DLD1 (cell line): ENCODE results near the gene PROX1.

Source experiments
- in situ Hi-C: cut with HindIII; loops from 2 replicates; pipeline ENCODE4 v1.10.0; 2017; ENCODE audit warnings: low sequenced_read_pairs

PROX1 gene

DNA sequence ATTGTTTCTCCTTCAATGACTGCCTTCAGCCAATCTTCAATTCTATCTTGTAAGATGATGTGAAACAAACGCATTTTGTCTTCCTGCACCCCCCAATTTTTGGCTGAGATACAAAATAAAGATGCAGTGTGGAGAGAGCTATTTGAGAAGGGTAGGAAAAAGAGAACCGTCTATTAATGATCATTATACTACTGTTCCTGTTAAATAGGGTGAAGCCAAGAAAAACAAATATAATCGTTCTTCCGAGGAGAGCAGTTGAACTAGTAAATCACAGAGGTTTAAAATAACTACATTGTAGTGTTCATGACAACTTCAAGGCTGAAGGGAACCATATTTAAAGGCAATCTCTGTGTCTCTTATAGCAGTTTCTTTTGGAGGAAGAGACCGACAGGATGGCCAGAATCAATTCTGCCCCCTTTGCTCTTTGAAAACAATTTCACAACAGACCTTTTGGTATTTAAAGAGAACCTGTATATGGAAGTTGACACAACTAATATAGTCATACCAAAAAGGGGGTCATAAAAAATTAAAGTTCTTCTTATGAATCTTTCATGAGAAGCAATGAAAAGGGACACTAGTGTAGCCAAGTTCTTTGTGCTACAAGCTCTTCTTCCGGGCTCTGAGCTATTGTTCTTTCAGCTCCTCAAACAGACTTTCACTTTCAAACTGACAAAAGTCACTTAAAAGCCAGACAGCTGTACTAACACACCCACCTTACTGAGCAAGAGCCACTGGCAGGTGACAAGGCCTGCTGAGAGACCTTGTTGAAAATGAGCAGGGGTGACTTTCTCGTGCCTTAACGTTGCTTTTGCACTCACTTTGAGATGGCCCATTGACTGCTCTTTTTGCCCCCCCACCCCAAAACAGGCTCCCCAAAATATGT, 30.9 kb downstream of the PROX1 start:
- in situ Hi-C loops = no loop called here

DNA sequence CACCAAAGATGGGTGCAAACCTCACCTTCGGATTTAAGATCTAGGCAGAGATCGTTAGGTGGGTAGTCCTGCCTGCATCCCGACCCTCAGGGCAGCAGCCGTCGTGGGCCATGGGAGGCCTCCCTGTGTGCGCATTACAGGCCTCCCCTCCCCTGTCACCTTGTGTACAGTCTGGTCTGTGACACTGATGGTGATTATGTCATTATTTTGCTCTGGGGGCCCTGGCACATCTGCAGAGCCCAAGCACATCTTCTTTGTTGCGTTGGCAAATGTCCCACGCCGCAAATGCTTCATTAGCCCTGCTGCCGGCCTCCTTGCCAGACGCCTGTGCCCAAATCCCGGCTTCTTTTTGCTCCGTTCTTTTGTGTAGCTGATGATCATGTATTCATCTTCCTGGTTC, 31.7 kb downstream of the PROX1 start:
- in situ Hi-C loops = no loop called here

DNA sequence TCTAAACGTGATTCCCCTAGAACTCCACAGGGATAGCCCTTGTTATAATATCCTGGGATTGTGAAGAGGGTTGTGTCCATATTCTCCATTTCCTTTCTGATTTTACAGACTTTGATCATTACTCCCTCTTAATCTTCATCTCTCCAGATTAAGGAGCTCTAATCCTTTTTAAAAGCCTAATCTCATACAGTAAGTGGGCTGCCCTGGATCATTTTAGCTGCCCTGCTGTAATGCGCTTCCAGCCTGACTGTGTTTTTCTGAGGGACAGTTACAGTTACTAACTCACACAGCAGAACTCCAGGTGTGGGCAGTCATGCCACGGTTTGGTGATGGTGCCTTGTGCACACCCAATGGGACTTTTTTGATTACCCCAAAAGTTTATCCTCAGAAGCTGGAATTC, 33.5 kb downstream of the PROX1 start:
- in situ Hi-C loops = no loop called here

DNA sequence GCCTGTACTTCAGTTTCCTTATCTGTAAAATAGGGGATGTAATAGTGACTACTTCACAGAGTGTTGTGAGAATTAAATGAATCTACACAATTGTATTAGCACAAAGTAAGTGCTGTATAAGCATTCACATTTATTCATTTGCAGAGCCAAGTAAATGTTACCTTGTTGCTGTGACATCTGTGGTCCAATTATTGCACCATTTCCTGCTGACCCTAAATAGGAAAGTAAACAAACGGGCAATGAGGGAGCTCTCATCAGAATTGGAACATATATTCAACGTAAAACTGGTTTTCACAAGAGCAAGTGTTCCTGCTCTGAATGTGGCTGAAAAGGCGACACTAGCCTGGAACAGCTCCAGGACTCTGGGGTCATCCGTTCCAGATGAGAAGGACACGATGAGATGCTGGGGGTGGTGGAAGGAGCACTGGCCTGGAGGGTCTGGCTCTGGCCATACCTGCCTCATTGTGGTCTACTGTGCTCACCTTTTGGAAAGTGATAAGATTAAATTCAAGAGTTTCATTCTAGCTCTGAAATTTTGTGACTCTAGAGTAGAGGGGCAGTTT, 34.5 kb downstream of the PROX1 start:
- in situ Hi-C loops = no loop called here

DNA sequence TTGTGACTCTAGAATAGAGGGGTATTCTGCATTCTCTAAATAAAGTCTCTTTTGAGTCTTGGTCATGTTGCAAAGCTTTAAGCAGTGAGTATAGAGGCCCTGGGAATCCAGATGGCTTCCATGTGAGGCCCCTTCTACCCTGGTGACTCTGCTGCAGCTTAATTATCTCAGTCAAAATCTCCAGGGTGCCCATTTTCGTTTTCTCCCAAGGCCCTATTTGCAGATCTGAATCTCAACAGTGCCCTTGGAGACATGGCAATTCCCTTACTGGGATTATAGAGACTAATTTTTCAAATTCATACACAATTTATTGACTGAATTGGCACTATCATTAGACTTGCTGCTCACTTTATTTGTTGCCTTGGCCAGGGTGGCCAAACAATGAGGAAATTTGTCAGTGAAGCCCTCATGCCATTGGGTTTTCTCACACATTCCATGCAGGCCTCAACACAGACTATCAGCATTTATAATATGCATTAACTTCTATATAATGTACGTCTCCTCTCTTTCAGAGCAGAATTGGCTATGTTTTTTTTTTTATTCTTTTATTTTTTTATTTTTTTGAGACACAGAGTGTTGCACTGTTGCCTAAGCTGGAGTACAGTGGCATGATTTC, 35.1 kb downstream of the PROX1 start:
- in situ Hi-C loops = no loop called here

DNA sequence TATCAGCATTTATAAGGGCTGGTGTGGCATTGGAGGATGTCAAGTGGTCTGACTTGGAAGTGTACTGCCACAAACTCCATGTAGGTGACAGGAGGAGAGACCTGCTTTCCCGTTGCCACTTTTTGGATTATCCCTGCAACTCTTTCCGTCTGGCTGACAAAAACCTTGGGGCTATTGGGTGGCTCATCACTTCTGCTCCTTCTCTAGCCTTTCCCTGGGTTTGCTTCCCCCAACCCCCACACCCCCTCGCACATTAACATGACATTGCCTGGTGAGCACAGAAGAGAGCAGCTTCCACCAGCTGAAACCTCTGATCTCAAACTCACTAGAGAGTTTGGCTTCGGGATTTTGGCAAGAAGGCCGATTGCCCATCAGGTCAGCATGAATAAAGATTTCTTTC, 39.2 kb downstream of the PROX1 start:
- in situ Hi-C loops = no loop called here

DNA sequence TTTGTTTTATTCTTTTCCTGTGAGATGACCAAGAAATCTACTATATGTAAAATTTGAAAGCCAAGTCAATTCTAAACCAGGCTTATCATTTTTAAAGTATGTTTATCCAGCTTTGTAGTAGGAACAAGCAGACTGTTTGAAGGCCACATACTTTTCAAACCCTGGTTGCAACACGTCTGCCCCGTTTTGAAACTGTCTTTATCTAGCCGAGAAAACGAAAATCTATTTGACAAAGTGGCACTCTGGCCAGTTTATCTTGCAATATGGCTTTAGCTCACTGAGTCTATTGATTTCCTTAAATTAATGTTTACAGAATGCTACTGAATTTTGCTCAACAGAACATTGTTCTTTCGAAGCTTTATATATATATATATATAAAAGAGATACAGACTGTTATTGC, 39.7 kb downstream of the PROX1 start:
- in situ Hi-C loops = no loop called here

DNA sequence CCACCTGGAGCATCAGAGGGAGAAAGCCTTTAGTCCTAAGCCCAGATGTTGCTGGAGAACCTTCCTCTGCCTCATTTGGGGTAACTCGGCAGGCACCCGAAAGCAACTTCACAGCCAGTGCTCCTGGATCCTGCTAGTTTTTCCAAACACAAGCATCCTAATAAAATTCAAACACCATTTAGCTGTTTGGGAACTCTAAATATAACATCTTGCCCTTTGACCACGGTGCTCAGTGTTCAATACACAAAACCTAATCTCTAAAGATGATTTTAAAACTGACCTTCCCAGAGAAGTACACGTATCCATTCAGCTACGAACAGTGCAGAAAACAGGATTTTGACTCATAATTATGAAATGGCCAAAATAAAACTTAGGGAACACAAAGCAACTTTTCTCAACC, 40.3 kb downstream of the PROX1 start:
- in situ Hi-C loops = no loop called here

DNA sequence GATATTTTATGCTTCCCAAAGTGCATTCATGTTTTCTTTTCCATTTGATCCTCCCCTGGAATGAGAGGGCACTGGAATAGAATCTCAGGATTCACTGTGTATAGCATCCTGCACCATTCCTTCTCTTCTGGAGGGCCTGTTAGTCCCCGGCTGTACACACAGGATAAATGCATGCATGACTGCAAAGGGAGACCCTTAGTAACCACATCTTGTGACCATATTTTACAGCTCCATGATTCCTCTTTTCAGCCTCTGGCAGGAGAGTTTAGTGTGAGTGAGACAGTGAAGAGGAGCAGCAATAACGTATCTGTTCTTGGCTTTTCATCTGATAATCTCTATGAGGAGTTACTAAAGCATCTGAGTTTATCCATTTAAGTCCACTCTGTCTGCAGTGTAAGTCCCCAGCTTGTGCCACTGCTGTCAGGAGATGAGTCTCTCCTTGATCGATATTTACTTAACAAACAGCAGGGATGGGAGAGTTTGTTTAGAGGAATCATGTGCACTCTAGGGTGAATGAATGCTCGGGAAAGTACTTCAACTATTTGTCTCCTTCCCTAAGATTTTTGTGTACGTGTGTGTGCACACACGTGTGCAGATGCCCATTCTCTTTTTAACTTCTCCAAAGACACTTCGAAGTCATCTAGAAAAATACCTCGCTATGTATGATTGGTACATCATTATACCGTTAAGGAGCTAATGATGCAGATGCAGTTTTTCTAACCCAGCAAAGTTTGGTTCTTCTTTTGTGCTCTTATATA, 41.1 kb downstream of the PROX1 start:
- in situ Hi-C loops = no loop called here

DNA sequence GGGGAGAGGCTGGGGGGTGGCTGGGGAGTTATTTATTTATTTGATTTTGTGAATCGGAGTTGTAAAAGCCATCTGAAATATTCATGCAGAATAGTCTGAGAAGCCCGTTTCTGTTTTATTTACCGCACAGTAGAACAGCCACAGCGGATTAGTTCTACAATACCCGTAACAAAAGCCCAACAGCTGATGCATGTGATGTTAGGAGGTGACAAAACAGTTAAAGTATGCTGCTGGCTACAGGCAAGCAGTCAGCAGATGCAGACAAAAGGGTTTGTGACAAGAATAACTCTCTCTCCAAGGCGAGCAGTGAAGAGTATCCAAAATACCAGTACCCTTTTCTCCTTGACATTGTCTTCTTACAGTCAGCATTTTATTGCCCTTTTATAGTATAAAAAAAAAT, 42.0 kb downstream of the PROX1 start:
- in situ Hi-C loops = no loop called here

DNA sequence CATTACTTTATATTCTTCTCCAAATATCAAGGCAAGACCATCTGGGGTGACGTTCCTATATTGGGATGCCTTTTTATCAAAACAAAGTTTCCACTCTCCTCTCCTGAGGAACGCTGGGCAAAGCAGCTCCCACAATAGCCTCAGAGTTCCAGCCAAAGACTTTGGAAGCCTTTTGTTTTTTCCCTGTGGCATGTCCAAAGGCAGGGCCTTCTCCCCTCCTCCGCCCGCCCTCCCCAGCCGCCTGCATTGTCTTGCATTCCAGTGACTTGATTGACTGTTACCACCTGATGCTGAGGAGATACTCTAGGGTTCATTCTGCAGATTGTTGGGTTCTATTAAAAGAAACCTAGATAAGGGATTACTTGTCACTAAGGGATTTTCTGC, 43.5 kb downstream of the PROX1 start:
- in situ Hi-C loops = no loop called here

DNA sequence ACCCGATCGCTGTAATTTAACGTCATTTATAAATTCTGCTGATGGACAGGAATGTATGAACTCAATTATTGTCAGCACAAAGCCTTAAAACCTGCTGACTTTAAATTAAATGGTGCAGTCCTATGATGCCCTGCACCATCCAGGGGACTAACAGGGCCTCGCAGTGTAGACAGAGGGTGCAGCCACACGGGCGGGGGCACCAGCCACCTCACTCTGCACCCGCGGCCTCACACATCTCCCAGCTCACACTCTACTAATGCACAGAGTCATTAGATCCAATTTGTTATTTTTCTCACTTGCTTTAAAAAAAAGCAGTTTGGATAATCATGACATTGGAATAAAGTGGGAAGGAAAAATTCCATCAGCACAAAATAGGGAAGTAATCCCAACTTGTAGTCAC, 49.7 kb downstream of the PROX1 start:
- in situ Hi-C loops = no loop called here

DNA sequence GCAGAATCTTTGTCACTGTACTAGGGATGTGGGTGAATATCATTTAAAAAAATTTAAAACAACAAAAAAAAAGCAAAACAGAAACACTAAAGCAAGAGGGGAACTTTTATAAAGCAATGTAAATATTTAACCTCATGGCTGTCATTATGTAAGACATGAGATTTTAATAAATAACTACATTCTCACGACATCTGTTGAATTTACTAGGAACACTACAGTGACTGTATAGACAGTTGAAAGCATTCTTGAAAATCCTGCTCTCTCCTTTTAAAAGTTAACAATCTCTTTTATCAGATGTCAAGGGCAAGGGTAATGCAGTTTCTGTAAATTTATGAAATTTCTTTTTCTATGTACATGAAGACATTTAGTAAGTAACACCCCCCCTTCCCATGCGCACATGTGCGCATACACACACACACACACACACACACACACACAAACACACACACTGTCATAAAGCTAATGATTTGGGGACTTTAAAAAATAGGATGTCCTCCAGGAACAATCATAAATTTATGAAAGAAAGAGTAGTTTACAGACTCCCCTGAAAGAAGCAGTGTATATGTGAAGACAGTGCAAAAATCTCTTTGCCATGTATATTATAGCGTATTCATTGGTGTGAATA, 51.7 kb downstream of the PROX1 start:
- in situ Hi-C loops = no loop called here

DNA sequence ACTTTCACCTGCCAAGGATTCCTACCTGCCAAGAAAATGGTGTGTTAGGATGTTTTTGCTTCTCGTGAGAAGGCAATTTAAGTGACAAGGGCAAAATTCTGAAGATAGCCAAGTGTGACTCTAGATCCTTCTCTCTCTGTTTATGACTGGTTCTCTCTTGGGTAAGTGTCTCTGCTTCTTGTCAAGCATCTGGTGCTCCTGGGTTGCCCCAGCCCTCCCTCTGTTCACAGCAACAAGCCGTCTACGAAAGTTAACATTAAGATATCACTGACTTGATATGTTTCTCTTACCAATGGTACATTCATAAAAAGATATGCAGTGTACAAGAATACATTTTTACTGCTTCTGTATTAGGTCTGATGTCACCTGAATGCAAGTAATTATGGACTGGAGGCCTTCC, 55.4 kb downstream of the PROX1 start:
- in situ Hi-C loops = no loop called here

DNA sequence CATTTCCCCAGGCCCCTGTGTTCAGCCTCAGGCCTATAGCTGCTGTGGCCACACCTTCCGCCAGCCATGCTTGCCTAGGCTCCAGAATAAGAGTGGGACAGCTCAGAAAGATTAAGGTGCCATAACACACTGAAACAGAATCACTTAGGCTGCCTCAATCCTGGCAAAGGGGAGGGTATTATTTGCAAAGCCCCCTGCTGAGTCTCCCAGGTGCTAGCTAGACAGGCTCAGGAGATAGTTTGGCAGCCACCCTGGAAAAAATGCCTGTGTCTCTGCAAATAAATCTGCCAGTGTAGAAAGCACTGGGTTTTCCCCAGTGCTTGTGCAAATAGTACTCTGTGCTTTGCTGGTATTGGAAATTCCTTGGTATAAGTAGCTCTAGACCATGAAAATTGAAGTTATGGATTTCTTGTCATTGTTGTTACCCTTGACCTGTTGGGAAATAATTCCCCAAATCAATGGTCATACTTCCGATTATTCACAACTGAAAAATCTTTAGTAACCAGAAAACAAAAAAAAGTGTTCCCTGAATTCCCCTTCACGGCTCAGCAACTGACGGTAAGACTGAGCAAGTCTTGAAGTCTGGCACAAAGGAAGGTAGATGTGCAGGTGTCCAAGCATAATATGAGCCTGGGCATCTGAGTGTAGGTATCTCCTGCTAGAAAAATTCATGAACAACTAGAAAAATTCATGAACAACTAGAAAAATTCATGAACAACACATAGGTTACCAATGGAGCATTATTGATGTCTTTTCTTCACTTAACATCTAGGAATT, 56.9 kb downstream of the PROX1 start:
- in situ Hi-C loops = no loop called here

DNA sequence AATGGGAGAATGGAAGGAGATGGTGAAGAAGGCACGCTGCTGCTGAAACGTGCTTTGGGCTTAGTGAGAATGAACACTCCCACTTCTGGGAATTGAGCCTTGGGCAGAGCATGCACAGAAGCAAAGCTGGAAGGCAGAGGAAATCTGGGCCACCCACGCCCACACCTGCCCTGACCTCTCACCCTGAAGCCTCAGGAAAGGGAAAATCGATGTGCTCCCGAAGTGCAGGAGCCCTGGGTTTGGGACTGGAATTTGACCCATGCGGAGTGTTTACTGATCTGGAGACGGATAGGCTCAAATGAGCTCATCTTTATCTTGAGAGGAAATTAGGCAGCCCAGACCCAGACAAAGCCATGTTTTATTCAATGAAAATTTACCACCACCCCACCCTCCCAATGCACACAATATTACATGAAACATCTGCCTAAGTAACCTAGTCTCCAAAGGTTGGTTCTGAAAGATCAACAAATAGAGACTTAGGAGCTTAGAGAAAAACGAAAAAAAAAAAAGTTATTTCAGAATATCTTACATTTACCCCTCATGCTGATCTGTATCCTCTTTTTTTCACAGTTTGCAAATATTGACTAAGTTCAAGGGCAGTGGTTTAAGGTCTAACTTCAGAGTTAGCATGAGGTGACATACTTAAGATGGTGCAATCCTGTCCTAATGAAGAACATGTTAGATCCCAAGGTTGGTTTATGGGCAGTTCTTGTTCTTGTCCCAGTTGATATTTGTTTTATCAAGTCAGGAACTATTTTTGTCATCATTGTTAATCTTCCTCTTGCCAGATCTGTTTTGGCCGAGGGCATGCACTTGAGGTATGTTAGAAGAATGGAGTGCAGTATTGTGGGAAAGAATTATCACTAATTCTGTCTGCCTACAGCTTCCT, 63.0 kb downstream of the PROX1 start:
- in situ Hi-C loops = no loop called here

DNA sequence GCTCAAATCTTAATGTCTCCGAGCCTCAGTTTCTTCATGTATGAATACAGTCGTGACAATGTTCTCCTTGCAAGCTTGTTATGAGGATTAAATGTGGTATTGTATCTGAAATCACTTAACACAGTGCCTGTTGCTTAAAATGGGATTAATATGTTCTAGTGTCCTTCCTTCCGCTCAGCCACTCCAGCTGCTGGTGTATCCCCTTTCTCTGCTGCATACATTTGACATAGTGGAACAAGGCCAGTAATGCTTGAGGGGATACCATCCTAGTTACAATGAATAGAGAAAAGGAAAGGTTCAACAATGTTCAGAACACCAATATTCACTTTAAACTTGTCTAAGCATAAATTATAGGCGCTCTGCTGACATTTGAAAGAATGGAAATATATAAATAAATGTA, 64.0 kb downstream of the PROX1 start:
- in situ Hi-C loops = no loop called here

DNA sequence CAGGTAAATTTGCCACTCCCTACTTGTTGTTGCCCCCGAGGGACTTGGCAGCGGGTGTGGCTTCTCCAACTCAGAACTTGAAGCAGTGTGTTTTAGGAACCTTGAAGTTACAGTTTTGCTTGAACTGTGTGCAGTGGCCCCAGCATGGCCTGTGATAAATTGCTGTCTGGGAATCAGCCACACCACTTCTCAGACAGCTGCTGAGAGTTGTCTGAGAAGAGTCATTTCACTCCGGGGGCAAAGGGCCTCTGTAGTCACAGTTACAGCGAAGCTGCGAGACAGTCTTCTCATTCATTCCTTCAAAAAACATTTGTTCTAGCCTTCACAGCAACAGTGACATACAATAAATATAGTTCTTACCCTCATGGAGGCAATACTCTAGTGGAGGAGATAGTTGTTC, 70.3 kb downstream of the PROX1 start:
- in situ Hi-C loops = no loop called here

DNA sequence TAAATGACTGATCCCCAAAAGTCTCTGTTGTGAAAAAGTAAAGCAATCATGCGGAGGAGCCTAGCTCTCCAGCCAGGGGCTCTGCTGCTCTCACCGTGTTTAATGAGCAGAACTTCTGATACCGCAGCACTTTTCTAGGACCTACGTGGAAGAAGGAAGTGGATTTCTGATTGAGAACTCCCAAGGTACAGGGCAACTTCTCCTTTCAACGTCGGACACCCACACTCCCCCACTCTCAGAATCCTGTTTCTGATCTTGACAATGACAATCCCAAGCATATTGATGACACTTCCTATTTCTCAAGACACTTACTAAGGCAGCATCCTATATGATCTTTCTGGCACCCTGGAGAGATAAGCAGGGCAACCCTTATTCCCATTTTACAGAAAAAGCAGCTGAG, 78.4 kb downstream of the PROX1 start:
- in situ Hi-C loops = no loop called here
